Mammary epithelial cell (primary cell): Measurements from ENCODE around the gene TWIST2.

Experiments used
- CTCF ChIP-seq, 2 donors: IDR thresholded peaks in 1 of 2; conservative IDR thresholded peaks in 1 of 2; 2 replicates each; pipeline ENCODE4 v1.5.1; 2011 to 2012; ENCODE audit warnings: inconsistent platforms in 2 of 2, low read length in 2 of 2, mild to moderate bottlenecking in 2 of 2, control low read depth in 1 of 2, low read depth in 1 of 2; ENCODE audit not compliant: insufficient read depth in 1 of 2; ENCODE audit errors: extremely low read depth in 1 of 2
- EZH2 ChIP-seq: IDR thresholded peaks from 2 replicates; pipeline ENCODE4 v1.6.1; 2012; ENCODE audit warnings: low read length, inconsistent platforms, borderline replicate concordance

DNA sequence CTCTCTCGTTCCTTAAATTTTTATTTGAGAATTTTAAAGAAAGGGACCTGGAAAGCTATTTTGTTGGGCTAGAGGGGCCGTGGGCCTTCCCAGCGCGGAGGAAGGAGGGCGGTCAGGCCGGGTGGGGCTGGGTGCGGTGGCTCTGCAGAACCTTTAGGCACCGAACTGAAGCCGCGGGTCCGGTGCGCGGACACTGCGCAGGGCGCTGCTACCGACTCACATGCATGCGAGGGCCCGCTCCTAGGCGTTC is 1.6 kb upstream of the TWIST2 start:
- no peak for TF ChIP-seq CTCF (conservative IDR thresholded peaks at IDR 0.05 in 1 of 2, IDR thresholded peaks at IDR 0.05 in 1 of 2; ENCODE audit: extremely low read depth in 1 of 2, insufficient read depth in 1 of 2, low read depth in 1 of 2, low read length in 2 of 2)
- TF ChIP-seq EZH2: no peak
